HCT116 (cell line): ENCODE results near the gene RUFY4.

Source experiments
- EZH2 ChIP-seq: fragments of 200-600 bp; sonication (generic); IDR thresholded peaks from 2 replicates; pipeline ENCODE4 v1.6.1; 2017; ENCODE audit warnings: antibody characterized with exemption, mixed run types
- POLR2A ChIP-seq: IDR thresholded peaks from 2 replicates; pipeline ENCODE4 v1.7.0; 2011; ENCODE audit warnings: borderline replicate concordance; ENCODE audit not compliant: insufficient read depth, insufficient read length; ENCODE audit errors: extremely low read depth
- RAD21 ChIP-seq: IDR thresholded peaks from 2 replicates; pipeline ENCODE4 v1.6.1; 2012; ENCODE audit warnings: low read depth, mild to moderate bottlenecking
- SIN3A ChIP-seq: IDR thresholded peaks from 2 replicates; pipeline ENCODE4 v1.6.1; 2012; ENCODE audit warnings: low read depth
- TF ChIP-seq, protein P1 (sequence below): IDR thresholded peaks from 2 replicates; pipeline ENCODE4 v1.6.1; 2011; ENCODE audit warnings: mild to moderate bottlenecking, low read length, moderate library complexity; ENCODE audit not compliant: insufficient replicate concordance; ENCODE audit errors: extremely low read depth

DNA sequence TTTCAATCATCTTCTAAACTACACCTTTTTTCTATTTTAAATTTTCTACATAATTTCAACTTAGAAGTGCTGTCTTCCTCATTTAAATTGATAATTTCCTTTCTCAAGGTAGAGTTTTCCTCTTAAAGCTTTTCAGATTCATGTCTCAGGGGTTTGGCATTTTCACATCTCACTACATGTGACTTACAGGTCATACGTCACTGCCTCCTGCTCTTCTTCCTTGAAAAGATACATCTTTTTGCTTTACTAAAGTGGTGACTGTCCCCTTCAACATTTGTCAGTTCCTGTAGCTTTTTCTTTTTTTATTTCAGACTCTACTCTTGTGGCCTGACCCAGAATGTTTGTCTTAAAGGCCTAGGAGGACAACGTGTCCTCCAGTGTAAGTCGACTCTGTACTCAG lies 17.1 kb upstream of the RUFY4 start:
- TF ChIP-seq EZH2 (no peak), POLR2A (no peak), RAD21 (no peak), SIN3A (no peak)
- TF ChIP-seq, protein P1, sequence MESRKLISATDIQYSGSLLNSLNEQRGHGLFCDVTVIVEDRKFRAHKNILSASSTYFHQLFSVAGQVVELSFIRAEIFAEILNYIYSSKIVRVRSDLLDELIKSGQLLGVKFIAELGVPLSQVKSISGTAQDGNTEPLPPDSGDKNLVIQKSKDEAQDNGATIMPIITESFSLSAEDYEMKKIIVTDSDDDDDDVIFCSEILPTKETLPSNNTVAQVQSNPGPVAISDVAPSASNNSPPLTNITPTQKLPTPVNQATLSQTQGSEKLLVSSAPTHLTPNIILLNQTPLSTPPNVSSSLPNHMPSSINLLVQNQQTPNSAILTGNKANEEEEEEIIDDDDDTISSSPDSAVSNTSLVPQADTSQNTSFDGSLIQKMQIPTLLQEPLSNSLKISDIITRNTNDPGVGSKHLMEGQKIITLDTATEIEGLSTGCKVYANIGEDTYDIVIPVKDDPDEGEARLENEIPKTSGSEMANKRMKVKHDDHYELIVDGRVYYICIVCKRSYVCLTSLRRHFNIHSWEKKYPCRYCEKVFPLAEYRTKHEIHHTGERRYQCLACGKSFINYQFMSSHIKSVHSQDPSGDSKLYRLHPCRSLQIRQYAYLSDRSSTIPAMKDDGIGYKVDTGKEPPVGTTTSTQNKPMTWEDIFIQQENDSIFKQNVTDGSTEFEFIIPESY: no peak
